ENCODE measurements around the gene APOC3. TPM values are rescaled to one million over a fixed set of nuclear protein-coding genes. Genes with fewer than 3 reads are reported as not detected.

The APOC3 gene
- total and polyA plus RNA-seq, 2 donors from 2014 or later: 35.6 TPM; not detected in 1

- H3K4me1 ChIP-seq (ENCODE audit: control insufficient read depth in 2 of 3, insufficient read depth in 2 of 3, low read depth in 1 of 3, low read length in 3 of 3): no peaks in the 10 kb centered on the region
- H3K9ac ChIP-seq (ENCODE audit: low read length in 3 of 3): no peak overlapping the region
- TF ChIP-seq, protein P1, sequence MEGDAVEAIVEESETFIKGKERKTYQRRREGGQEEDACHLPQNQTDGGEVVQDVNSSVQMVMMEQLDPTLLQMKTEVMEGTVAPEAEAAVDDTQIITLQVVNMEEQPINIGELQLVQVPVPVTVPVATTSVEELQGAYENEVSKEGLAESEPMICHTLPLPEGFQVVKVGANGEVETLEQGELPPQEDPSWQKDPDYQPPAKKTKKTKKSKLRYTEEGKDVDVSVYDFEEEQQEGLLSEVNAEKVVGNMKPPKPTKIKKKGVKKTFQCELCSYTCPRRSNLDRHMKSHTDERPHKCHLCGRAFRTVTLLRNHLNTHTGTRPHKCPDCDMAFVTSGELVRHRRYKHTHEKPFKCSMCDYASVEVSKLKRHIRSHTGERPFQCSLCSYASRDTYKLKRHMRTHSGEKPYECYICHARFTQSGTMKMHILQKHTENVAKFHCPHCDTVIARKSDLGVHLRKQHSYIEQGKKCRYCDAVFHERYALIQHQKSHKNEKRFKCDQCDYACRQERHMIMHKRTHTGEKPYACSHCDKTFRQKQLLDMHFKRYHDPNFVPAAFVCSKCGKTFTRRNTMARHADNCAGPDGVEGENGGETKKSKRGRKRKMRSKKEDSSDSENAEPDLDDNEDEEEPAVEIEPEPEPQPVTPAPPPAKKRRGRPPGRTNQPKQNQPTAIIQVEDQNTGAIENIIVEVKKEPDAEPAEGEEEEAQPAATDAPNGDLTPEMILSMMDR (IDR thresholded peaks at IDR 0.05; ENCODE audit: borderline replicate concordance, extremely low read depth, insufficient read depth): no peak
- no peak for DNase-seq
- H3K4me3 ChIP-seq (ENCODE audit: low read length in 3 of 3): no peak overlapping the region
- intact Hi-C loops (cut with DNase I): no loop called here
- H3K27me3 ChIP-seq (ENCODE audit: control insufficient read depth, insufficient read depth, low read length): no peaks in the 10 kb centered on the region
- H3K9me3 ChIP-seq (ENCODE audit: control insufficient read depth in 2 of 3, insufficient read depth in 1 of 3, low read length in 3 of 3): no peaks in the 10 kb centered on the region
- FAIRE-seq: no peak
- no peaks in the 10 kb centered on the region for H3K36me3 ChIP-seq (ENCODE audit: control insufficient read depth in 2 of 3, insufficient read depth in 3 of 3, low read length in 3 of 3)
- no peak overlapping the region for H3K27ac ChIP-seq (ENCODE audit: low read depth in 2 of 2, low read length in 2 of 2)
Observed at GRCh38 chr11:116821050-116821918, 8.4 kb upstream of the APOC3 start.

- no peaks in the 10 kb centered on the region for H3K27me3 ChIP-seq (ENCODE audit: control insufficient read depth, insufficient read depth, low read length)
- no peaks in the 10 kb centered on the region for H3K36me3 ChIP-seq (ENCODE audit: control insufficient read depth in 2 of 3, insufficient read depth in 3 of 3, low read length in 3 of 3)
- DNase-seq: no peak
- H3K27ac ChIP-seq (ENCODE audit: low read depth in 2 of 2, low read length in 2 of 2): no peak overlapping the region
- TF ChIP-seq, protein P1 (IDR thresholded peaks at IDR 0.05; ENCODE audit: borderline replicate concordance, extremely low read depth, insufficient read depth): no peak
- no peaks in the 10 kb centered on the region for H3K9me3 ChIP-seq (ENCODE audit: control insufficient read depth in 2 of 3, insufficient read depth in 1 of 3, low read length in 3 of 3)
- intact Hi-C loops (cut with DNase I): no loop called here
- FAIRE-seq: no peak
- H3K9ac ChIP-seq (ENCODE audit: low read length in 3 of 3): no peak overlapping the region
- no peak overlapping the region for H3K4me3 ChIP-seq (ENCODE audit: low read length in 3 of 3)
- no peaks in the 10 kb centered on the region for H3K4me1 ChIP-seq (ENCODE audit: control insufficient read depth in 2 of 3, insufficient read depth in 2 of 3, low read depth in 1 of 3, low read length in 3 of 3)
Observed at GRCh38 chr11:116822575-116822974, 7.1 kb upstream of the APOC3 start.

- H3K9ac ChIP-seq (ENCODE audit: low read length in 3 of 3): no peak within 1 kb of the TSS
- no peak within 1 kb of the TSS for H3K4me3 ChIP-seq (ENCODE audit: low read length in 3 of 3)
- DNase-seq: no peak
- TF ChIP-seq, protein P1 (IDR thresholded peaks at IDR 0.05; ENCODE audit: borderline replicate concordance, extremely low read depth, insufficient read depth): no peak
- no peaks in the 10 kb centered on the region for H3K36me3 ChIP-seq (ENCODE audit: control insufficient read depth in 2 of 3, insufficient read depth in 3 of 3, low read length in 3 of 3)
- H3K4me1 ChIP-seq (ENCODE audit: control insufficient read depth in 2 of 3, insufficient read depth in 2 of 3, low read depth in 1 of 3, low read length in 3 of 3): no peaks in the 10 kb centered on the region
- intact Hi-C loops (cut with DNase I): no loop called here
- H3K27me3 ChIP-seq (ENCODE audit: control insufficient read depth, insufficient read depth, low read length): no peaks in the 10 kb centered on the region
- no peaks in the 10 kb centered on the region for H3K9me3 ChIP-seq (ENCODE audit: control insufficient read depth in 2 of 3, insufficient read depth in 1 of 3, low read length in 3 of 3)
- no peak for FAIRE-seq
- H3K27ac ChIP-seq (ENCODE audit: low read depth in 2 of 2, low read length in 2 of 2): no peak within 1 kb of the TSS
Observed at GRCh38 chr11:116823031-116823843, 6.5 kb upstream of the APOC3 start, which contains the start of gene APOA4. APOA4 (minus strand) TSS chr11:116823304; CDS start chr11:116823191, 113 bp downstream.

Data from kidney (tissue), 14 donors.